B cell (primary cell): ENCODE results near the gene NTM. TPM values are rescaled to one million over a fixed set of nuclear protein-coding genes. Genes with fewer than 3 reads are reported as not detected.

ENCODE experiments used
- ATAC-seq: fragments of 200-7000 bp; cut with Tn5 transposase; one replicate; pipeline ENCODE4 v1.10.0; 2021; ENCODE audit warnings: low read depth, mild to moderate bottlenecking, moderate number of reproducible peaks, moderate library complexity
- CTCF ChIA-PET: fragments of 350-600 bp; sonication (Branson Sonifier 250); formaldehyde crosslinking; loops from one replicate; lab custom pipeline; 2021; ENCODE audit warnings: antibody characterized with exemption, inconsistent platforms; lab: Charles Lee
- POLR2A ChIA-PET: fragments of 350-600 bp; sonication (Branson Sonifier 250); formaldehyde crosslinking; loops from one replicate; lab custom pipeline; 2021; ENCODE audit warnings: antibody characterized with exemption; lab: Charles Lee
- DNase-seq: peaks from one replicate; pipeline ENCODE4 v3.0.0; 2013
- H2AFZ ChIP-seq: 2 replicates; pipeline ENCODE4 v1.6.1; 2012; ENCODE audit warnings: mild to moderate bottlenecking, low read depth, low read length; ENCODE audit not compliant: insufficient read depth, poor library complexity, severe bottlenecking
- H3K27ac ChIP-seq, 2 donors: 1 replicate in 1 of 2; 2 replicates in 1 of 2; pipeline ENCODE4 v1.5.1; 2012 to 2013; ENCODE audit warnings: low read length in 2 of 2, mild to moderate bottlenecking in 2 of 2, moderate library complexity in 1 of 2
- H3K27me3 ChIP-seq, 4 experiments: fragments of 200-600 bp in 1 of 4; sonication (generic) in 1 of 4; replicated peaks in 1 of 4; 1 replicate in 2 of 4; 2 replicates in 2 of 4; pipeline versions ENCODE4 v1.6.1 to v1.7.0; 2013 to 2016; ENCODE audit warnings: low read length in 3 of 4, mild to moderate bottlenecking in 2 of 4, mixed read lengths in 1 of 4, moderate library complexity in 1 of 4; ENCODE audit not compliant: insufficient read depth in 4 of 4, control insufficient read depth in 3 of 4; ENCODE audit errors: control extremely low read depth in 1 of 4
- H3K36me3 ChIP-seq, 2 experiments: replicated peaks in 1 of 2; 1 replicate in 1 of 2; 2 replicates in 1 of 2; pipeline versions ENCODE4 v1.6.1 to v1.7.1; 2013; ENCODE audit warnings: low read length in 1 of 2; ENCODE audit not compliant: insufficient read depth in 2 of 2, control insufficient read depth in 1 of 2; ENCODE audit errors: control extremely low read depth in 1 of 2, extremely low read depth in 1 of 2
- H3K4me1 ChIP-seq, 2 donors: fragments of 200-600 bp in 1 of 2; sonication (generic) in 1 of 2; 1 replicate in 1 of 2; 2 replicates in 1 of 2; pipeline versions ENCODE4 v1.5.1 to v1.6.1; 2013 to 2017; ENCODE audit warnings: low read length in 2 of 2; ENCODE audit not compliant: control insufficient read depth in 2 of 2, insufficient read depth in 2 of 2
- H3K4me2 ChIP-seq: replicated peaks from 2 replicates; pipeline ENCODE3; 2012; ENCODE audit warnings: mild to moderate bottlenecking, low read depth, low read length; ENCODE audit not compliant: poor library complexity, severe bottlenecking
- H3K4me3 ChIP-seq, 5 experiments: fragments of 200-600 bp in 1 of 5; sonication (generic) in 1 of 5; 1 replicate in 3 of 5; 2 replicates in 2 of 5; pipeline versions ENCODE4 v1.5.1 to v1.7.0; 2011 to 2016; ENCODE audit warnings: low read length in 4 of 5, mild to moderate bottlenecking in 4 of 5, low read depth in 2 of 5, control low read depth in 1 of 5, moderate library complexity in 1 of 5; ENCODE audit not compliant: insufficient read depth in 1 of 5; ENCODE audit errors: control extremely low read depth in 1 of 5, extremely low read depth in 1 of 5
- H3K79me2 ChIP-seq: fragments of 200-600 bp; sonication (generic); one replicate; pipeline ENCODE4 v1.6.0; 2016; ENCODE audit warnings: low read length; ENCODE audit not compliant: control insufficient read depth, insufficient read depth
- H3K9ac ChIP-seq: fragments of 200-600 bp; sonication (generic); 2 replicates; pipeline ENCODE4 v1.6.1; 2017; ENCODE audit warnings: mild to moderate bottlenecking, low read length, moderate library complexity
- H3K9me3 ChIP-seq, 3 donors: one replicate each; pipeline versions ENCODE4 v1.6.1 to v1.7.1; 2013; ENCODE audit warnings: low read length in 2 of 3; ENCODE audit not compliant: control insufficient read depth in 2 of 3, insufficient read depth in 1 of 3; ENCODE audit errors: control extremely low read depth in 1 of 3
- H4K20me1 ChIP-seq: 2 replicates; pipeline ENCODE4 v1.6.0; 2012; ENCODE audit warnings: mild to moderate bottlenecking, low read length; ENCODE audit not compliant: insufficient read depth, control insufficient read depth, poor library complexity, severe bottlenecking
- H3K27ac Mint-ChIP-seq: one replicate; pipeline ENCODE4 v1.8.0; 2021; ENCODE audit warnings: mixed read lengths
- H3K27me3 Mint-ChIP-seq: one replicate; pipeline ENCODE4 v1.8.0; 2021; ENCODE audit warnings: mixed read lengths
- H3K4me1 Mint-ChIP-seq: one replicate; pipeline ENCODE4 v1.8.0; 2021; ENCODE audit warnings: mixed read lengths
- H3K4me3 Mint-ChIP-seq: one replicate; pipeline ENCODE4 v1.8.0; 2021; ENCODE audit warnings: mixed read lengths
- H3K9me3 Mint-ChIP-seq: one replicate; pipeline ENCODE4 v1.8.0; 2022; ENCODE audit warnings: mixed read lengths; ENCODE audit not compliant: insufficient read depth
- CTCF ChIP-seq: fragments of 200-600 bp; IDR thresholded peaks from one replicate; pipeline ENCODE4 v1.8.0; 2022; ENCODE audit warnings: antibody characterized with exemption, mild to moderate bottlenecking
- EZH2 ChIP-seq: IDR thresholded peaks from 2 replicates; pipeline ENCODE4 v1.6.1; 2012; ENCODE audit warnings: borderline replicate concordance, low read depth, mild to moderate bottlenecking, moderate library complexity, low read length; ENCODE audit not compliant: insufficient read depth, poor library complexity, severe bottlenecking
- WGBS: methylation state at CpG from one replicate; pipeline ENCODE4 v1.1.5; 2013; ENCODE audit warnings: missing lambda C conversion rate; ENCODE audit not compliant: insufficient coverage; 5-methylcytosine and 5-hydroxymethylcytosine counted together
- intact Hi-C: fragments of 100-400 bp; cut with micrococcal nuclease; formaldehyde crosslinking; loops from one replicate; pipeline ENCODE4 v1.10.0; 2022
- polyA plus RNA-seq: library from polyadenylated mRNA; depleted of rRNA; stranded (reverse); fragments of >200 nt; gene quantifications from 2 replicates; pipeline ENCODE4 v1.2.3, GENCODE V29; 2012
- total RNA-seq, 2 donors: library from RNA; stranded (reverse); fragments of 120-200 nt in 1 of 2; gene quantifications; 1 replicate in 1 of 2; 2 replicates in 1 of 2; pipeline versions ENCODE4 v1.2.3 to v1.2.4, GENCODE V29; 2013 to 2022

Gene NTM
- total and polyA plus RNA-seq, 2 donors (not counting 1 experiment from before 2014, with no cell fraction given) = not detected

GRCh38 chr11:131537196-131537595, 166.8 kb downstream of the NTM start:
- no peaks in the 10 kb centered on the region for H3K27me3 ChIP-seq
- no peak overlapping the region for H3K4me2 ChIP-seq
- H3K9me3 ChIP-seq = peaks cover 0 to 2% (median 2%) of the 10 kb centered on the region in 3 donors
- ChIA-PET POLR2A (no interaction called here), CTCF (no interaction called here)
- no peaks in the 10 kb centered on the region for H3K4me1 Mint-ChIP-seq
- H3K79me2 ChIP-seq = no peaks in the 10 kb centered on the region
- no peak overlapping the region for H3K4me3 Mint-ChIP-seq
- no peak overlapping the region for H3K27ac ChIP-seq
- H3K9ac ChIP-seq = no peak overlapping the region
- H3K9me3 Mint-ChIP-seq = no peaks in the 10 kb centered on the region
- no peak for TF ChIP-seq EZH2
- no peak for TF ChIP-seq CTCF
- no peak overlapping the region for H3K4me3 ChIP-seq
- H2AFZ ChIP-seq = no peak overlapping the region
- no peaks in the 10 kb centered on the region for H3K4me1 ChIP-seq
- no peaks in the 10 kb centered on the region for H3K36me3 ChIP-seq
- WGBS = 85% methylated on average over 3 of the region's 7 CpGs
- H4K20me1 ChIP-seq = no peaks in the 10 kb centered on the region
- no peak for DNase-seq
- intact Hi-C loops = no loop called here
- no peak overlapping the region for H3K27ac Mint-ChIP-seq
- H3K27me3 Mint-ChIP-seq = peaks cover 5% of the 10 kb centered on the region
- no peak for ATAC-seq

- ChIA-PET POLR2A (no interaction called here), CTCF (no interaction called here)
- Histone ChIP-seq H3K9me3 (peaks cover 0 to 2% (median 2%) of the 10 kb centered on the region in 3 donors), H3K36me3 (no peaks in the 10 kb centered on the region), H2AFZ (no peak overlapping the region), H3K27me3 (no peaks in the 10 kb centered on the region), H3K9ac (no peak overlapping the region), H3K4me3 (no peak overlapping the region), H3K4me1 (no peaks in the 10 kb centered on the region), H3K27ac (no peak overlapping the region), H3K79me2 (no peaks in the 10 kb centered on the region), H3K4me2 (no peak overlapping the region), H4K20me1 (no peaks in the 10 kb centered on the region)
- ATAC-seq = no peak
- no peak for DNase-seq
- H3K27me3 Mint-ChIP-seq = peaks cover 5% of the 10 kb centered on the region
- H3K4me1 Mint-ChIP-seq = no peaks in the 10 kb centered on the region
- H3K9me3 Mint-ChIP-seq = no peaks in the 10 kb centered on the region
- 58% methylated on average over 5 of the region's 6 CpGs for WGBS
- intact Hi-C loops = no loop called here
- no peak overlapping the region for H3K4me3 Mint-ChIP-seq
- TF ChIP-seq EZH2 = no peak
- no peak for TF ChIP-seq CTCF
- no peak overlapping the region for H3K27ac Mint-ChIP-seq
These were observed 167.3 kb downstream of the NTM start for GRCh38 chr11:131537748-131538147.
